GM18870 (cell line): ENCODE data around the gene ATP1A1.

Experiments used
- ATAC-seq: cut with Tn5 transposase; IDR thresholded peaks from one replicate; pipeline ENCODE4 v1.9.1; 2021; ENCODE audit warnings: moderate library complexity; ENCODE audit not compliant: unreplicated experiment

Gene ATP1A1

GRCh38 chr1:116389013-116389412 is 16.0 kb downstream of the ATP1A1 start:
- ATAC-seq, result no peak

GRCh38 chr1:116389686-116390085 is 16.6 kb downstream of the ATP1A1 start:
- no peak for ATAC-seq

GRCh38 chr1:116390195-116390594 is 17.2 kb downstream of the ATP1A1 start:
- no peak for ATAC-seq

GRCh38 chr1:116391185-116391584 is 18.1 kb downstream of the ATP1A1 start:
- no peak for ATAC-seq

GRCh38 chr1:116392717-116393404 is 19.8 kb downstream of the ATP1A1 start:
- ATAC-seq, result no peak

- ATAC-seq, result no peak
Observed at GRCh38 chr1:116393792-116394191, 20.7 kb downstream of the ATP1A1 start.

- no peak for ATAC-seq
Observed at GRCh38 chr1:116394270-116394669, 21.2 kb downstream of the ATP1A1 start.

GRCh38 chr1:116396769-116397168 is 23.7 kb downstream of the ATP1A1 start:
- no peak for ATAC-seq

GRCh38 chr1:116397728-116398127 is 24.7 kb downstream of the ATP1A1 start:
- no peak for ATAC-seq

GRCh38 chr1:116400780-116401179 is 27.7 kb downstream of the ATP1A1 start:
- ATAC-seq, result no peak

GRCh38 chr1:116401646-116402176 is 28.7 kb downstream of the ATP1A1 start:
- ATAC-seq, result no peak

- no peak for ATAC-seq
Observed at GRCh38 chr1:116402333-116402732, 29.3 kb downstream of the ATP1A1 start.

GRCh38 chr1:116403496-116404136 is 30.6 kb downstream of the ATP1A1 start:
- no peak for ATAC-seq

GRCh38 chr1:116404699-116405098 is 31.7 kb downstream of the ATP1A1 start:
- no peak for ATAC-seq

GRCh38 chr1:116405241-116406135 is 32.4 kb downstream of the ATP1A1 start:
- ATAC-seq, result no peak

- no peak for ATAC-seq
Observed at GRCh38 chr1:116407033-116407432, 34.0 kb downstream of the ATP1A1 start.

GRCh38 chr1:116408193-116408592 is 35.1 kb downstream of the ATP1A1 start:
- ATAC-seq, result no peak

GRCh38 chr1:116408803-116409720 is 36.0 kb downstream of the ATP1A1 start:
- no peak for ATAC-seq

GRCh38 chr1:116409751-116410191 is 36.7 kb downstream of the ATP1A1 start:
- ATAC-seq, result no peak

GRCh38 chr1:116411784-116412479 is 38.9 kb downstream of the ATP1A1 start:
- ATAC-seq, result no peak
